Thoracic aorta (tissue), 2 donors: ENCODE measurements around the gene SPRYD3. TPM values are rescaled to one million over a fixed set of nuclear protein-coding genes. Genes with fewer than 3 reads are reported as not detected.

Source experiments
- ATAC-seq: fragments of 150-250 bp; one replicate; pipeline ENCODE4 v1.8.0; 2017; ENCODE audit warnings: low read depth; ENCODE audit not compliant: insufficient number of reproducible peaks, low FRiP score
- DNase-seq: peaks from one replicate; pipeline ENCODE4 v3.0.0-alpha.2; 2020; ENCODE audit warnings: low spot score
- H3K27ac ChIP-seq, 2 donors: fragments of 200-600 bp; sonication (generic); 1 replicate in 1 of 2; 2 replicates in 1 of 2; pipeline ENCODE4 v1.5.1; 2016; ENCODE audit warnings: mild to moderate bottlenecking in 2 of 2, moderate library complexity in 2 of 2
- H3K27me3 ChIP-seq: fragments of 200-600 bp; sonication (generic); replicated peaks from 2 replicates; pipeline ENCODE4 v1.6.0; 2016; ENCODE audit warnings: mild to moderate bottlenecking; ENCODE audit not compliant: insufficient read depth
- H3K36me3 ChIP-seq: fragments of 200-600 bp; sonication (generic); one replicate; pipeline ENCODE4 v1.5.1; 2016
- H3K4me1 ChIP-seq, 2 donors: fragments of 200-600 bp; sonication (generic); 1 replicate in 1 of 2; 2 replicates in 1 of 2; pipeline versions ENCODE4 v1.5.1 to v1.6.0; 2016; ENCODE audit warnings: low read depth in 2 of 2, mild to moderate bottlenecking in 1 of 2; ENCODE audit not compliant: control insufficient read depth in 1 of 2
- H3K4me3 ChIP-seq: fragments of 200-600 bp; sonication (generic); 2 replicates; pipeline ENCODE4 v1.5.1; 2016; ENCODE audit warnings: mild to moderate bottlenecking
- H3K9me3 ChIP-seq: fragments of 200-600 bp; sonication (generic); 2 replicates; pipeline ENCODE4 v1.5.1; 2016
- CTCF ChIP-seq: fragments of 200-600 bp; sonication (generic); IDR thresholded peaks from one replicate; pipeline ENCODE4 v1.5.1; 2019; ENCODE audit warnings: antibody characterized with exemption
- total RNA-seq, 2 donors: library from RNA; depleted of rRNA; stranded (reverse); fragments of >200 nt; gene quantifications; one replicate each; pipeline versions ENCODE4 v1.1.0 to v1.2.3, GENCODE V29; 2016

Gene SPRYD3
- total RNA-seq, 2 donors from 2014 or later, result 68.0 to 94.8 TPM

GRCh38 chr12:53047221-53048032, 31.8 kb downstream of the SPRYD3 start:
- DNase-seq (no peak), ATAC-seq (peak; percentile 23)
- Histone ChIP-seq H3K27ac (peak overlapping the region; percentile 95 to 100), H3K9me3 (no peaks in the 10 kb centered on the region), H3K4me1 (peaks cover 32 to 74% of the 10 kb centered on the region in 2 donors), H3K4me3 (peak overlapping the region; percentile 78), H3K36me3 (peaks cover 7% of the 10 kb centered on the region), H3K27me3 (no peaks in the 10 kb centered on the region)
- TF ChIP-seq CTCF, result peak; percentile 8

GRCh38 chr12:53046655-53047220, 32.5 kb downstream of the SPRYD3 start:
- no peaks in the 10 kb centered on the region for H3K9me3 ChIP-seq
- no peaks in the 10 kb centered on the region for H3K27me3 ChIP-seq
- peak; percentile 74 for DNase-seq
- peak overlapping the region; percentile 95 to 100 for H3K27ac ChIP-seq
- peak; percentile 13 for ATAC-seq
- peaks cover 25 to 67% of the 10 kb centered on the region in 2 donors for H3K4me1 ChIP-seq
- peaks cover 2% of the 10 kb centered on the region for H3K36me3 ChIP-seq
- TF ChIP-seq CTCF, result no peak
- peak overlapping the region; percentile 89 for H3K4me3 ChIP-seq

- peaks cover 2% of the 10 kb centered on the region for H3K36me3 ChIP-seq
- H3K4me3 ChIP-seq, result peak overlapping the region; percentile 89
- DNase-seq (no peak), ATAC-seq (peak; percentile 57)
- peak overlapping the region; percentile 95 to 100 for H3K27ac ChIP-seq
- H3K27me3 ChIP-seq, result no peaks in the 10 kb centered on the region
- H3K4me1 ChIP-seq, result peaks cover 19 to 56% of the 10 kb centered on the region in 2 donors
- H3K9me3 ChIP-seq, result no peaks in the 10 kb centered on the region
- no peak for TF ChIP-seq CTCF
Observed at GRCh38 chr12:53045696-53046045, 33.5 kb downstream of the SPRYD3 start.

GRCh38 chr12:53044896-53045695, 34.1 kb downstream of the SPRYD3 start:
- Histone ChIP-seq H3K27me3 (no peaks in the 10 kb centered on the region), H3K27ac (peak overlapping the region; percentile 95 to 100), H3K4me3 (peak overlapping the region; percentile 89), H3K9me3 (no peaks in the 10 kb centered on the region), H3K4me1 (peaks cover 19 to 52% of the 10 kb centered on the region in 2 donors), H3K36me3 (peaks cover 2% of the 10 kb centered on the region)
- no peak for ATAC-seq
- TF ChIP-seq CTCF, result no peak
- no peak for DNase-seq
